ENCODE measurements around the gene ZNF260.

The ZNF260 gene

DNA sequence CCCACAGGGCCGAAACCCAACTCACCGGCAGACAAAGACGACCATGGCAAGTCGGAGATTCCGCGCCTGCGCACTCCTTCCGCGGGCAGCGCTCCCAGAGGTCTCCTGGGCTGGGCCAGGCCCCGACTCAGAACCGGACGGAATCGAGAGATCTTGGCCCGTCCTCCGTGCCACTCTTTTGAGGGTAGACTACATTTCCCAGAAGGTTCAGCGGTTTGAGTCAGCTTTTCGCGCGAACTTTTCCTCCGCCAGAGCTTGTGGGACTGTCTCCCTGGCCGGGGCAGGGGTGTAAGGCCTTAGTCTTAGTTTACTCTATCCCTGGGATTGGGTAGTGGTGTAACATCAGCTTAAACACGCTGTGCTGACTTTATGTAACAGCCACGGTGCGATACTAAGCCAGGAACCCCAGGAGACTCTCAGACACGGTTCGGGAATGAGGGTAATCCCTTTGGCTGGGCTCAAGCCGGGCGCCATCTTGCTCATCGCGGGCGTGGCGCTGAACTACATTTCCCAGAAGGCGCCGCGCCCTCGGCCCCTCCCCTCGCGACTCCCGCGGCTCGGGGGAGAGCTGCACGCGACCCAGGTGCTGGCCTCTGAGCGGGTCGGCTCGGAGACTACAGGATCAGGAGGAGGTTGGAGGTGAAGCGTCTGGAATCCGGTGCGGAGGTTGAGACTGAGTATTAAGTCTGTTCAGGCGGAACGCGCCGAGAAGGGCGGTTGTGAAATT, at the start of gene ZNF260:
ZNF260 (minus strand) TSS at position 78 of the 727 bp plus-strand sequence. CDS start 13,033 bp downstream, outside the sequence.
- H3K4me3 ChIP-seq (ENCODE audit: low read length) = peak within 1 kb of the TSS; percentile 90
- no peak within 1 kb of the TSS for H3K27ac ChIP-seq (ENCODE audit: low read length)
- H3K27me3 ChIP-seq (ENCODE audit: control insufficient read depth, insufficient read depth, low read length) = no peaks in the 10 kb centered on the region
- no peaks in the 10 kb centered on the region for H3K9me3 ChIP-seq (ENCODE audit: control insufficient read depth, insufficient read depth, low read length)
- H3K36me3 ChIP-seq (ENCODE audit: control insufficient read depth, insufficient read depth, low read length) = no peaks in the 10 kb centered on the region; the same call in 1 of the 2 replicates
- WGBS (ENCODE audit: insufficient coverage, insufficient read length) = no CpG with 5 or more reads among the region's 55 CpGs
- H3K4me1 ChIP-seq (ENCODE audit: control insufficient read depth, insufficient read depth, low read length) = no peaks in the 10 kb centered on the region; the same call in 1 of the 2 replicates
- peak; percentile 94 for DNase-seq (ENCODE audit: low read depth, low spot score)

DNA sequence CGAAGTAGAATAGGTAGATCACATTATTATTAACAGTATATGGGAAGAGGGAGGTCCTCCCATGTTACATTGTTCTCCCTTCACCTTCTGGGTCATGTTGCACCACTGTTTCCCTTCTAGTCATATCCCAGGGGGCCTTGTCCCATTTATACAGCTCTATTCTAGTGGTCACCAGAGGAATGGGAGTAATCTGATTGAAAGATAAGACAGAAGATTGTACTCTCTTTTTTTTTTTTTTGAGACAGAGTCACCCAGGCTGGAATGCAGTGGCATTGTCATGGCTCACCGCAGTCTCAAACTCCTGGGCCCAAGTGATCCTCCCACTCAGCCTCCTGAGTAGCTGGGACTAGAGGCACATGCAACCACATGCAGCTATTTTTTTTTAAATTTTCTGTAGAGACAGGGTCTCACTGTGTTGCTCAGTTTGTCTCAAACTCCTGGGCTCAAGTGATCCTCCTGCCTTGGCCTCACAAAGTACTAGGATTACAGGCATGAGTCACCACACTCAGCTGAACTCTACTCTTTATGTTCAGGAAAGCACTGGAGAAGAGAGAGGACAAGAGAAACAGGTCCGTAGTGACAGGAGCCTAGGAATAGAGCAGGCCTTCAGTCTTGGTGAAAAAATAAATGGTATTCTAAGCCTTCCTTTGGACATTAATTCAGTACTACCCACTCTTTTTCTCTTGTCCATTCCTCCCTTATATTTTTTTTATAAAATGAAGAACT, 49.4 kb upstream of the ZNF260 start:
- no peak for DNase-seq (ENCODE audit: low read depth, low spot score)
- no CpG with 5 or more reads among the region's 3 CpGs for WGBS (ENCODE audit: insufficient coverage, insufficient read length)
- Histone ChIP-seq H3K36me3 (ENCODE audit: control insufficient read depth, insufficient read depth, low read length) (peaks cover 2% of the 10 kb centered on the region; the same call in 1 of the 2 replicates), H3K27me3 (ENCODE audit: control insufficient read depth, insufficient read depth, low read length) (no peaks in the 10 kb centered on the region), H3K4me3 (ENCODE audit: low read length) (no peak overlapping the region), H3K27ac (ENCODE audit: low read length) (no peak overlapping the region), H3K9me3 (ENCODE audit: control insufficient read depth, insufficient read depth, low read length) (no peaks in the 10 kb centered on the region), H3K4me1 (ENCODE audit: control insufficient read depth, insufficient read depth, low read length) (no peaks in the 10 kb centered on the region)

DNA sequence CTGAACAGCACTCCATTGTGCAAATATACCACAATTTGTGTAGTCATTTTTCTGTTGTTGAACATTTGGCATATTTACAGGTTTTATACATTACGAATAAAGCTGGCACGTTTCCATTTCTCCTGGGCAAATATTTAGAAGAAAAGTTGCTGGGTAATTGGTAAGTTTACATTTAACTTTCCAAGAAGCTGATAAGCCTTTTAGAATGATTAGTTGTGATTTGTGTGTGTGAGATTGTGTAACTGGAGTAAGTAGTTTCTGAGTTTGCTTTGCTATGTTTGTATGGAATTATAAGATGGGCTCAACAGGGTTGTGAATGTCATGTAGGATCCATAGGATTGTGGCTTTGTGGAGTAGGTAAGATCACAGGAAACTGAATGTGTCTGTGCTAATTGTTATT, 46.7 kb upstream of the ZNF260 start:
- no peaks in the 10 kb centered on the region for H3K9me3 ChIP-seq (ENCODE audit: control insufficient read depth, insufficient read depth, low read length)
- no CpG with 5 or more reads among the region's 2 CpGs for WGBS (ENCODE audit: insufficient coverage, insufficient read length)
- H3K27ac ChIP-seq (ENCODE audit: low read length) = no peak overlapping the region
- no peak overlapping the region for H3K4me3 ChIP-seq (ENCODE audit: low read length)
- H3K36me3 ChIP-seq (ENCODE audit: control insufficient read depth, insufficient read depth, low read length) = peaks cover 2% of the 10 kb centered on the region; the same call in 1 of the 2 replicates
- H3K27me3 ChIP-seq (ENCODE audit: control insufficient read depth, insufficient read depth, low read length) = no peaks in the 10 kb centered on the region
- no peaks in the 10 kb centered on the region for H3K4me1 ChIP-seq (ENCODE audit: control insufficient read depth, insufficient read depth, low read length)
- DNase-seq (ENCODE audit: low read depth, low spot score) = no peak

DNA sequence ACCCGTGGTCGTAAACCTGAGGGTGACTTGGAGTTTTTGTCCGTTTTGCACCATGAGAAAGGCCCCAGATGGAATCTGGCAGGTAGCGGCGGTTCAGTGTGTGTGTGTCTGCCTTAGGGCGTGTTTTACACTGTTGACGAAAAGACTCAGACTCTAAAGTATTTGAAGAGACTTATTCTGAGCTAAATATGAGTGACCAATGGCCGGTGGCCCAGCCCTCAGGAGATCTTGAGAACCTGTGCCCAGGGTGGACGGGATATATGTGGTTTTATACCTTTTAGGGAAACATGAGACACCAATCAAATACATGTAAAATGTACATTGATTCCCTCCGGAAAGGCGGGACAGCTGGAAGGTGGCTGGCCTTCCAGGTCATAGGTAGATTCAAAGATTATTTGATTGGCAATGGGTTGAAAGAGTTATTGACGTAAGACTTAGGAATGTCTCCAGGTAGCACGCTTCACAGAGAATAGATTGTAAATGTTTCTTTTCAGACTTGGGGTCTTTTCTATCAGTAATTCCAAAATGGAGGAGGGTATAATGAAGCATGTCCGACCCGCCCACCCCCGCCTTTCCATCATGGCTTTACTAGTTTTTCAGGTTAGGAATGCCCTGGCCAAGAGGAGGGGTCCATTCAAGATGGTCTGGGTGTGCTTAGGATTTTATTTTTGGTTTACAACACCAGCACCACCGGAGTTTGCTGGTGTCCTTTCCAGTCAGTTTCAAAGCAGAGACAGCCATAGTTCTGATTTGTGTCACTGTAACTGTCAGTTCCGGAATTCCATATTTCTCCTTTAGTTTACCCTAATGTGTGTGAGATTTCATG, 46.0 kb upstream of the ZNF260 start:
- peaks cover 2% of the 10 kb centered on the region; the same call in 1 of the 2 replicates for H3K36me3 ChIP-seq (ENCODE audit: control insufficient read depth, insufficient read depth, low read length)
- peak overlapping the region; percentile 60 for H3K4me3 ChIP-seq (ENCODE audit: low read length)
- no peaks in the 10 kb centered on the region for H3K9me3 ChIP-seq (ENCODE audit: control insufficient read depth, insufficient read depth, low read length)
- no CpG with 5 or more reads among the region's 18 CpGs for WGBS (ENCODE audit: insufficient coverage, insufficient read length)
- H3K4me1 ChIP-seq (ENCODE audit: control insufficient read depth, insufficient read depth, low read length) = no peaks in the 10 kb centered on the region
- no peaks in the 10 kb centered on the region for H3K27me3 ChIP-seq (ENCODE audit: control insufficient read depth, insufficient read depth, low read length)
- no peak for DNase-seq (ENCODE audit: low read depth, low spot score)
- no peak overlapping the region for H3K27ac ChIP-seq (ENCODE audit: low read length)

DNA sequence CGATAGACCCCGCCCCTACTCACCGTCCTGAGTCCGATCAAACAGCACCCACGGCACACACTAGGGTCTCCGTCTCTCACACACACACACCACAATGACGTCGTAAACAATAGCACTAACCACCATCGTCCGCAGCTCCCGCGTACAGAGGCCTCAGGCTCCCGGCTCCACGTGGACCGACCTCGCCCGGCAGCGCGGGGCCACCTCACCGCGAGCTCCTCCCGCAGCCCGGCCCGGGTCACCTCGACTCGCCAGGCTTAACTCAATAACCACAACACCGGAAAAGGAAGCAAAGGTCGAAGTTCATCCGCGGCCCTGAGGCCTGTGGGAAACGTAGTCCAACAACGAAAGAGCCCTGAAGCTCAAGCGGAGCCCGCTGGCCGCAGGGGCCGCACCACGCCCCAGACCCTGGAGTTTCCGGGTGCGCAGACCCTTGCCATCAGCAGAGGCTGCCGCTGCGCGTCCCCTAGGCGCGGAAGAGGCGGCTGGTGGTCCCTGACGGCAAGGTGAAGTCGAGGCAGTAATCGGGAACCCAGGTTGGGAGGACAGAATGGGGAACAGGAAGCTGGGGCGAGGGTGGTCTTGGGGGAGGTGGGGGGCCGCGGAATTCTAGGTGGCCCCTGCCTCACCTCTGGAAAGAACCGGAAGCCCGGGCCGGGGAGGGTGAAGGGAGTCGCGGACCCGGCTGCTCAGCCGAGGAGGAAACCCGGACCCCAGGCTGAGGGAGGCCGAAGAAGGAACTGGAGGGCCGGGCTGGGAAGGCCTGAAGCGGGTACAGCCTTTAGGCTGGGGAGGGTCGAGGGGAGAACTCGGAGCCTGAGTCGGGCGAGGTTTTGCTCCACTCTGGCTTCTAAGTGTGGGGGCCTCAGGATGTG, 45.2 kb upstream of the ZNF260 start, which contains the start of gene ZNF529:
ZNF529 (minus strand) TSS at position 273 of the 875 bp plus-strand sequence. CDS start 946 bp downstream, outside the sequence.
- Histone ChIP-seq H3K27ac (ENCODE audit: low read length) (no peak within 1 kb of the TSS), H3K4me3 (ENCODE audit: low read length) (peak within 1 kb of the TSS; percentile 60), H3K27me3 (ENCODE audit: control insufficient read depth, insufficient read depth, low read length) (no peaks in the 10 kb centered on the region), H3K4me1 (ENCODE audit: control insufficient read depth, insufficient read depth, low read length) (no peaks in the 10 kb centered on the region), H3K36me3 (ENCODE audit: control insufficient read depth, insufficient read depth, low read length) (peaks cover 2% of the 10 kb centered on the region; the same call in 1 of the 2 replicates), H3K9me3 (ENCODE audit: control insufficient read depth, insufficient read depth, low read length) (no peaks in the 10 kb centered on the region)
- no CpG with 5 or more reads among the region's 66 CpGs for WGBS (ENCODE audit: insufficient coverage, insufficient read length)
- DNase-seq (ENCODE audit: low read depth, low spot score) = peak; percentile 88

DNA sequence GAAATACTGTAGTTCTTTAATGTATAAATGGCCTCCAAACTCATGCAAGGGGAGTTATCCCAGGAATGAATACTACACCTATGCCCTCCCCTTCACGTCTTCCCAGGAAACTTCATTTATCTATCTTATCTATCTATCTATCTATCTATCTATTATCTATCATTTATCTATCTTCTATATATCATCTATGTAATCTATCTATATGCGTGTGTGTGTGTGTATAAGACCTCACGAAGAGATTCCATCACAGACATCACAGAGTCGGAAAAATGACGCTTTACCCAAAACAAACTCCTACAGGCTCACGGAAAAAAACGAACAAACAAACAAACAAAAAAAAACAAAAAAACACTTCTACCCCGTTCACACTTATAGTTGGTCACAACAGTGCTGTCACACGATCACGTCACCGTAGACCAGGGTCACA, 44.5 kb upstream of the ZNF260 start:
- Histone ChIP-seq H3K27ac (ENCODE audit: low read length) (no peak overlapping the region), H3K36me3 (ENCODE audit: control insufficient read depth, insufficient read depth, low read length) (peaks cover 1% of the 10 kb centered on the region; the same call in 1 of the 2 replicates), H3K4me1 (ENCODE audit: control insufficient read depth, insufficient read depth, low read length) (no peaks in the 10 kb centered on the region), H3K27me3 (ENCODE audit: control insufficient read depth, insufficient read depth, low read length) (no peaks in the 10 kb centered on the region), H3K9me3 (ENCODE audit: control insufficient read depth, insufficient read depth, low read length) (no peaks in the 10 kb centered on the region), H3K4me3 (ENCODE audit: low read length) (peak overlapping the region; percentile 60; the same call in 1 of the 2 replicates)
- WGBS (ENCODE audit: insufficient coverage, insufficient read length) = 100% methylated on average over 1 of the region's 11 CpGs
- no peak for DNase-seq (ENCODE audit: low read depth, low spot score)

DNA sequence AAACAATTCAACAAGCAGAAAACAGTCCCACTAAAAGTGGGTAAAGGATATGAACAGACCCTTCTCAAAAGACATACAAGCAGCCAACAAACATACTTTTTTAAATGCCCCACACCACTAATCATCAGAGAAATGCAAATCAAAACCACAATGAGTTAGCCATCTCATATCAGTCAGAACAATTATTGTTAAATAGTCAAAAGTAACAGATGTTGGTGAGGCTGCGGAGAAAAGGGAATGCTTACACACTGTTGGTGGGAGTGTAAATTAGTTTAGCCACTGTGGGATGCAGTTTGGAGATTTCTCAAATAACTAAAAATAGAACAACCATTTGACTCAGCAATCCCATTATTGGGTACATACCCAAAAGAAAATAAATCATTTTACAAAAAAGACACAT, 36.3 kb upstream of the ZNF260 start:
- H3K27me3 ChIP-seq (ENCODE audit: control insufficient read depth, insufficient read depth, low read length) = no peaks in the 10 kb centered on the region
- no peak for DNase-seq (ENCODE audit: low read depth, low spot score)
- H3K9me3 ChIP-seq (ENCODE audit: control insufficient read depth, insufficient read depth, low read length) = no peaks in the 10 kb centered on the region; the same call in 1 of the 2 replicates
- no peaks in the 10 kb centered on the region for H3K4me1 ChIP-seq (ENCODE audit: control insufficient read depth, insufficient read depth, low read length)
- H3K36me3 ChIP-seq (ENCODE audit: control insufficient read depth, insufficient read depth, low read length) = no peaks in the 10 kb centered on the region; the same call in 1 of the 2 replicates
- WGBS (ENCODE audit: insufficient coverage, insufficient read length) = no CpG with 5 or more reads among the region's 1 CpG
- no peak overlapping the region for H3K4me3 ChIP-seq (ENCODE audit: low read length)
- no peak overlapping the region for H3K27ac ChIP-seq (ENCODE audit: low read length)

DNA sequence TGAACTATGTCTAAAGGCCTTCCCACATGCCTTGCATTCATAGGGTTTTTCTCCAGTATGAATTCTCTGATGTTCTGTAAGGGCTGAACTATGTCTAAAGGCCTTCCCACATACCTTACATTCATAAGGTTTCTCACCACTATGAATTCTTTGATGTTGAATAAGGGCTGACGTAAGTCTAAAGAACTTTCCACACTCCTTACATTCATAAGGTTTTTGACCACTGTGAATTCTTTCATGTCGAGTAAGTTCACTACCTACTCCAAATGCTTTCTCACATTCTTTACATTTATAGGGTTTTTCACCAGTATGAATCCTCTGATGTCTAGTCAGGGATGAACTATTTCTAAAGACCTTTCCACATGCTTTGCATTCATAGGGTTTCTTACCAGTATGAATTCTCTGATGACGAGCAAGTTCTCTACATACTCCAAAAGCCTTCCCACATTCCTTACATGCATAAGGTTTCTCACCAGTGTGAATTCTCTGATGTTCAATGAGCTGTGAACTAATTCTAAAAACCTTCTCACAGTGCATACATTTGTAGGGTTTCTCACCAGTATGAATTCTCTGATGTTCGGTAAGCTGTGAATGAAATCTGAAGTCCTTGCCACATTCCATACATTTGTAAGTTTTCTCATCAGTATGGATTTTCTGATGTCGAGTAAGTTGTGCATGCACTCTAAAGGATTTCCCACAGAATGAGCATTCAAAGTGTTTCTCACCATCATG, 19.1 kb upstream of the ZNF260 start:
- H3K4me1 ChIP-seq (ENCODE audit: control insufficient read depth, insufficient read depth, low read length) = no peaks in the 10 kb centered on the region
- DNase-seq (ENCODE audit: low read depth, low spot score) = no peak
- peaks cover 3% of the 10 kb centered on the region for H3K9me3 ChIP-seq (ENCODE audit: control insufficient read depth, insufficient read depth, low read length)
- H3K27ac ChIP-seq (ENCODE audit: low read length) = no peak overlapping the region
- WGBS (ENCODE audit: insufficient coverage, insufficient read length) = no CpG with 5 or more reads among the region's 5 CpGs
- H3K27me3 ChIP-seq (ENCODE audit: control insufficient read depth, insufficient read depth, low read length) = no peaks in the 10 kb centered on the region
- H3K4me3 ChIP-seq (ENCODE audit: low read length) = no peak overlapping the region
- H3K36me3 ChIP-seq (ENCODE audit: control insufficient read depth, insufficient read depth, low read length) = peaks cover 4% of the 10 kb centered on the region; the same call in 1 of the 2 replicates

DNA sequence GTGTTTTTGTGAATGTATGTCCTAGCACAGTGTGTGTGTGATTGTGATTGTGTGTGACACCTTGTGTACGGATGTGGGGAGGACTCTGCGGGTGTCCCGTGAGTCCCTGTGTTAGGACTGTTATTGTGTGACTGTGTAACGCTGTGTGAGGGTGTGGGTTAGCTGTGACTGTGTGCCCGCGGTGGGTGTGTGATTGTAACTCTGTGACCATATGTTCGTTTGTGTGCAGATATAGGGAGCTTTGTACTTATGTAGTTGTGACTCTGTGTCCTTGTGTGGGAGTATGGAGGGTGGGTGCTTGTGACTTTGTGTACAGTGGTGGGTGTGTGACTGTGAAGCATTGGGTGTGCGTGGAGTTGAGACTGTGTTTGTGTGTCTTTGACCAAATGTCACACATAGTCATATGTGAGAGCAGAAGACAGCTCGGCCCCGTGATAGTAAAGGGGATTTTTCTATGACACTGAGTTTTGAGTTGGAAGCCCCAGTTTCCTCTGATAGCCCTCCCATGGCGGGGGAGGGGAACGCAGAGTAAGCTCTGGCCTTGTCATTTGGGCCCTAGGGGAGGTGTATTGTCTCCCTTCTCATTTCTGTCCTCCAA, 949 bp upstream of the ZNF260 start:
- Histone ChIP-seq H3K36me3 (ENCODE audit: control insufficient read depth, insufficient read depth, low read length) (no peaks in the 10 kb centered on the region; the same call in 1 of the 2 replicates), H3K4me3 (ENCODE audit: low read length) (peak overlapping the region; percentile 90; the same call in 1 of the 2 replicates), H3K27me3 (ENCODE audit: control insufficient read depth, insufficient read depth, low read length) (no peaks in the 10 kb centered on the region), H3K27ac (ENCODE audit: low read length) (no peak overlapping the region), H3K9me3 (ENCODE audit: control insufficient read depth, insufficient read depth, low read length) (no peaks in the 10 kb centered on the region), H3K4me1 (ENCODE audit: control insufficient read depth, insufficient read depth, low read length) (no peaks in the 10 kb centered on the region; the same call in 1 of the 2 replicates)
- DNase-seq (ENCODE audit: low read depth, low spot score) = no peak
- no CpG with 5 or more reads among the region's 12 CpGs for WGBS (ENCODE audit: insufficient coverage, insufficient read length)
